ENCODE data around the gene ZNF773. TPM values are rescaled to one million over a fixed set of nuclear protein-coding genes. Genes with fewer than 3 reads are reported as not detected.

Gene ZNF773
- total and polyA plus RNA-seq, 2 experiments from 2014 or later: 6.6 to 8.0 TPM

GRCh38 chr19:57552432-57552831 is 52.7 kb downstream of the ZNF773 start:
- Histone ChIP-seq H3K79me2 (peaks cover 9% of the 10 kb centered on the region), H3K27me3 (no peaks in the 10 kb centered on the region), H3K4me2 (no peak overlapping the region), H3K9me3 (ENCODE audit: low read depth) (peaks cover 28% of the 10 kb centered on the region), H3K36me3 (replicated peaks; ENCODE audit: insufficient read depth, low read depth) (peaks cover 20% of the 10 kb centered on the region), H3K4me3 (no peak overlapping the region), H3K27ac (no peak overlapping the region), H2AFZ (no peak overlapping the region), H3K9me2 (replicated peaks; ENCODE audit: insufficient read depth) (no peaks in the 10 kb centered on the region), H4K20me1 (ENCODE audit: insufficient read depth, poor library complexity, severe bottlenecking) (no peaks in the 10 kb centered on the region), H3K4me1 (ENCODE audit: insufficient read depth) (no peaks in the 10 kb centered on the region)
- no peak for TF ChIP-seq EZH2phosphoT487 (IDR thresholded peaks at IDR 0.05; ENCODE audit: low read depth, severe bottlenecking, unreplicated experiment)
- no peak for TF ChIP-seq EZH2 (IDR thresholded peaks at IDR 0.05; ENCODE audit: borderline replicate concordance)
- no peak for TF ChIP-seq CTCF (IDR thresholded peaks at IDR 0.05; ENCODE audit: poor library complexity)
- 100% methylated on average over 2 of the region's 2 CpGs for WGBS (ENCODE audit: low lambda C conversion rate, missing lambda C conversion rate)
- no peak for DNase-seq (ENCODE audit: low spot score)

GRCh38 chr19:57557659-57558058 is 57.9 kb downstream of the ZNF773 start:
- Histone ChIP-seq H3K79me2 (peaks cover 30% of the 10 kb centered on the region), H3K27ac (peak overlapping the region; percentile 69), H3K36me3 (replicated peaks; ENCODE audit: insufficient read depth, low read depth) (peaks cover 7% of the 10 kb centered on the region), H3K4me3 (no peak overlapping the region), H3K9me2 (replicated peaks; ENCODE audit: insufficient read depth) (no peaks in the 10 kb centered on the region), H2AFZ (no peak overlapping the region), H3K4me1 (ENCODE audit: insufficient read depth) (peaks cover 12% of the 10 kb centered on the region), H3K9me3 (ENCODE audit: low read depth) (peaks cover 13% of the 10 kb centered on the region), H3K27me3 (no peaks in the 10 kb centered on the region), H4K20me1 (ENCODE audit: insufficient read depth, poor library complexity, severe bottlenecking) (peaks cover 2% of the 10 kb centered on the region), H3K4me2 (peak overlapping the region; percentile 97)
- no peak for DNase-seq (ENCODE audit: low spot score)
- WGBS (ENCODE audit: low lambda C conversion rate, missing lambda C conversion rate): 68% methylated on average over 5 of the region's 5 CpGs
- TF ChIP-seq EZH2 (IDR thresholded peaks at IDR 0.05; ENCODE audit: borderline replicate concordance): no peak
- TF ChIP-seq EZH2phosphoT487 (IDR thresholded peaks at IDR 0.05; ENCODE audit: low read depth, severe bottlenecking, unreplicated experiment): no peak
- TF ChIP-seq CTCF (IDR thresholded peaks at IDR 0.05; ENCODE audit: poor library complexity): no peak

Small RNAs within 50 kb of the gene (small RNA-seq; reads per million reads assigned to genes)
- not detected for gene VN1R107P

Other genes starting within 250 kb of the ZNF773 start
- 63.7 and 77.4 TPM in 2 replicates for gene ZNF460, start 219.5 kb upstream of the ZNF773 start, total RNA-seq
- gene ZNF460, start 219.5 kb upstream of the ZNF773 start, polyA plus RNA-seq: 5.9 and 6.2 TPM in 2 replicates
- gene ZNF543, start 179.5 kb upstream of the ZNF773 start, total RNA-seq: 6.7 and 6.9 TPM in 2 replicates
- gene ZNF543, start 179.5 kb upstream of the ZNF773 start, polyA plus RNA-seq: 0.61 and 2.6 TPM in 2 replicates
- 6.9 and 7.5 TPM in 2 replicates for gene ZNF304, start 148.7 kb upstream of the ZNF773 start, total RNA-seq
- 2.0 and 3.0 TPM in 2 replicates for gene ZNF304, start 148.7 kb upstream of the ZNF773 start, polyA plus RNA-seq
- gene TRAPPC2B, start 136.4 kb upstream of the ZNF773 start, total RNA-seq: 19.8 and 27.8 TPM in 2 replicates
- gene TRAPPC2B, start 136.4 kb upstream of the ZNF773 start, polyA plus RNA-seq: 39.0 and 50.7 TPM in 2 replicates
- gene ZNF547, start 136.4 kb upstream of the ZNF773 start, total RNA-seq: 1.6 and 5.2 TPM in 2 replicates
- gene ZNF547, start 136.4 kb upstream of the ZNF773 start, polyA plus RNA-seq: 0.72 and 1.8 TPM in 2 replicates
- gene ZNF548, start 110.1 kb upstream of the ZNF773 start, total RNA-seq: 17.6 and 26.3 TPM in 2 replicates
- gene ZNF548, start 110.1 kb upstream of the ZNF773 start, polyA plus RNA-seq: 8.1 and 9.3 TPM in 2 replicates
- 6.9 and 7.2 TPM in 2 replicates for gene ZNF17, start 88.8 kb upstream of the ZNF773 start, total RNA-seq
- 1.4 and 2.3 TPM in 2 replicates for gene ZNF17, start 88.8 kb upstream of the ZNF773 start, polyA plus RNA-seq
- 10.4 and 10.5 TPM in 2 replicates for gene ZNF749, start 64.6 kb upstream of the ZNF773 start, total RNA-seq
- gene ZNF749, start 64.6 kb upstream of the ZNF773 start, polyA plus RNA-seq: 3.0 and 7.1 TPM in 2 replicates
- 1.6 and 2.2 TPM in 2 replicates for gene VN1R1, start 42.8 kb upstream of the ZNF773 start, total RNA-seq
- 0.65 and 0.83 TPM in 2 replicates for gene VN1R1, start 42.8 kb upstream of the ZNF773 start, polyA plus RNA-seq
- 18.5 TPM in 2 replicates for gene ZNF772, start 22.4 kb upstream of the ZNF773 start, total RNA-seq
- gene ZNF772, start 22.4 kb upstream of the ZNF773 start, polyA plus RNA-seq: 2.6 and 5.6 TPM in 2 replicates
- 9.4 and 11.4 TPM in 2 replicates for gene ZNF419, start 12.2 kb upstream of the ZNF773 start, total RNA-seq
- 9.3 and 9.4 TPM in 2 replicates for gene ZNF419, start 12.2 kb upstream of the ZNF773 start, polyA plus RNA-seq
- 4.3 and 6.4 TPM in 2 replicates for gene ZNF549, start 27.4 kb downstream of the ZNF773 start, total RNA-seq
- gene ZNF549, start 27.4 kb downstream of the ZNF773 start, polyA plus RNA-seq: 3.2 and 3.5 TPM in 2 replicates
- 5.7 and 5.9 TPM in 2 replicates for gene ZNF550, start 59.9 kb downstream of the ZNF773 start, total RNA-seq
- gene ZNF550, start 59.9 kb downstream of the ZNF773 start, polyA plus RNA-seq: 5.2 and 6.2 TPM in 2 replicates
- gene ZNF416, start 79.0 kb downstream of the ZNF773 start, total RNA-seq: 4.7 and 5.8 TPM in 2 replicates
- 1.9 and 2.5 TPM in 2 replicates for gene ZNF416, start 79.0 kb downstream of the ZNF773 start, polyA plus RNA-seq
- 5.1 and 7.1 TPM in 2 replicates for gene ZIK1, start 84.2 kb downstream of the ZNF773 start, total RNA-seq
- gene ZIK1, start 84.2 kb downstream of the ZNF773 start, polyA plus RNA-seq: 3.3 and 3.8 TPM in 2 replicates
- 1.3 and 1.8 TPM in 2 replicates for gene ZNF530, start 99.9 kb downstream of the ZNF773 start, total RNA-seq
- gene ZNF530, start 99.9 kb downstream of the ZNF773 start, polyA plus RNA-seq: 1.3 and 2.8 TPM in 2 replicates
- gene ZNF134, start 114.3 kb downstream of the ZNF773 start, total RNA-seq: 11.7 and 24.3 TPM in 2 replicates
- gene ZNF134, start 114.3 kb downstream of the ZNF773 start, polyA plus RNA-seq: 9.7 and 10.7 TPM in 2 replicates
- gene ZNF211, start 133.2 kb downstream of the ZNF773 start, total RNA-seq: 9.5 and 17.2 TPM in 2 replicates
- gene ZNF211, start 133.2 kb downstream of the ZNF773 start, polyA plus RNA-seq: 11.9 and 12.2 TPM in 2 replicates
- 0.12 TPM in 1 of 2 replicates, not detected in the other for gene ZSCAN4, start 169.0 kb downstream of the ZNF773 start, total RNA-seq
- gene ZSCAN4, start 169.0 kb downstream of the ZNF773 start, polyA plus RNA-seq: not detected in 2 replicates
- gene ZNF551, start 182.0 kb downstream of the ZNF773 start, total RNA-seq: 11.6 and 13.2 TPM in 2 replicates
- 2.0 and 2.2 TPM in 2 replicates for gene ZNF551, start 182.0 kb downstream of the ZNF773 start, polyA plus RNA-seq
- gene ZNF154, start 209.3 kb downstream of the ZNF773 start, total RNA-seq: 10.7 and 11.1 TPM in 2 replicates
- 3.5 and 5.6 TPM in 2 replicates for gene ZNF154, start 209.3 kb downstream of the ZNF773 start, polyA plus RNA-seq
- gene ZNF671, start 227.7 kb downstream of the ZNF773 start, total RNA-seq: 6.7 and 6.8 TPM in 2 replicates
- 3.9 and 6.7 TPM in 2 replicates for gene ZNF671, start 227.7 kb downstream of the ZNF773 start, polyA plus RNA-seq
- 10.3 and 11.4 TPM in 2 replicates for gene ZNF776, start 246.9 kb downstream of the ZNF773 start, total RNA-seq
- gene ZNF776, start 246.9 kb downstream of the ZNF773 start, polyA plus RNA-seq: 8.2 and 10.6 TPM in 2 replicates